Measurements from ENCODE around the gene LIMS4. TPM values are rescaled to one million over a fixed set of nuclear protein-coding genes. Genes with fewer than 3 reads are reported as not detected.
"Not testable (repeated sequence)": the region's sequence is repeated elsewhere in the genome, so short reads cannot be mapped to it uniquely, and the experiment has no call there.

The LIMS4 gene
- total RNA-seq (not detected), polyA plus RNA-seq (2.8 TPM)

GRCh38 chr2:110472171-110473058 lies at the start of gene LIMS4:
Gene LIMS4 (minus strand): TSS chr2:110472816. CDS start chr2:110472778, 38 bp downstream.
- no CpG with 5 or more reads among the region's 29 CpGs for WGBS
- H3K36me3 ChIP-seq (ENCODE audit: insufficient read depth); H3K4me1 ChIP-seq (ENCODE audit: insufficient read depth); DNase-seq (ENCODE audit: extremely low spot score); H3K27ac ChIP-seq (ENCODE audit: low read depth); H3K4me3 ChIP-seq (ENCODE audit: low read depth, low read length): not testable (repeated sequence)

GRCh38 chr2:110499755-110500377 lies 27.2 kb upstream of the LIMS4 start:
- WGBS = no CpG with 5 or more reads among the region's 8 CpGs
- not testable (repeated sequence) for H3K4me3 ChIP-seq (ENCODE audit: low read depth, low read length); H3K27ac ChIP-seq (ENCODE audit: low read depth); H3K4me1 ChIP-seq (ENCODE audit: insufficient read depth); H3K36me3 ChIP-seq (ENCODE audit: insufficient read depth); DNase-seq (ENCODE audit: extremely low spot score)

- not testable (repeated sequence) for H3K36me3 ChIP-seq (ENCODE audit: insufficient read depth); H3K4me3 ChIP-seq (ENCODE audit: low read depth, low read length); H3K4me1 ChIP-seq (ENCODE audit: insufficient read depth); DNase-seq (ENCODE audit: extremely low spot score); H3K27ac ChIP-seq (ENCODE audit: low read depth)
- no CpG with 5 or more reads among the region's 6 CpGs for WGBS
These were observed 23.4 kb upstream of the LIMS4 start for GRCh38 chr2:110496027-110496426.

GRCh38 chr2:110494488-110494887 lies 21.9 kb upstream of the LIMS4 start:
- H3K36me3 ChIP-seq (ENCODE audit: insufficient read depth); H3K4me3 ChIP-seq (ENCODE audit: low read depth, low read length); DNase-seq (ENCODE audit: extremely low spot score); H3K27ac ChIP-seq (ENCODE audit: low read depth); H3K4me1 ChIP-seq (ENCODE audit: insufficient read depth): not testable (repeated sequence)
- WGBS = no CpG with 5 or more reads among the region's 3 CpGs

- H3K27ac ChIP-seq (ENCODE audit: low read depth); H3K4me3 ChIP-seq (ENCODE audit: low read depth, low read length); H3K4me1 ChIP-seq (ENCODE audit: insufficient read depth); DNase-seq (ENCODE audit: extremely low spot score); H3K36me3 ChIP-seq (ENCODE audit: insufficient read depth): not testable (repeated sequence)
- WGBS = no CpG with 5 or more reads among the region's 1 CpG
These were observed 16.4 kb upstream of the LIMS4 start for GRCh38 chr2:110488991-110489390.

- not testable (repeated sequence) for H3K36me3 ChIP-seq (ENCODE audit: insufficient read depth); H3K27ac ChIP-seq (ENCODE audit: low read depth); DNase-seq (ENCODE audit: extremely low spot score); H3K4me1 ChIP-seq (ENCODE audit: insufficient read depth); H3K4me3 ChIP-seq (ENCODE audit: low read depth, low read length)
- WGBS = no CpG with 5 or more reads among the region's 4 CpGs
These were observed 10.1 kb upstream of the LIMS4 start for GRCh38 chr2:110482697-110483096.

- not testable (repeated sequence) for H3K4me1 ChIP-seq (ENCODE audit: insufficient read depth); H3K4me3 ChIP-seq (ENCODE audit: low read depth, low read length); H3K27ac ChIP-seq (ENCODE audit: low read depth); H3K36me3 ChIP-seq (ENCODE audit: insufficient read depth); DNase-seq (ENCODE audit: extremely low spot score)
- WGBS = no CpG with 5 or more reads among the region's 3 CpGs
These were observed 8.6 kb upstream of the LIMS4 start for GRCh38 chr2:110481200-110481599.

GRCh38 chr2:110480084-110480483 lies 7.5 kb upstream of the LIMS4 start:
- whole genome bisulfite sequencing = no CpG with 5 or more reads among the region's 4 CpGs
- DNase-seq (ENCODE audit: extremely low spot score); H3K4me1 ChIP-seq (ENCODE audit: insufficient read depth); H3K36me3 ChIP-seq (ENCODE audit: insufficient read depth); H3K27ac ChIP-seq (ENCODE audit: low read depth); H3K4me3 ChIP-seq (ENCODE audit: low read depth, low read length): not testable (repeated sequence)

- H3K4me3 ChIP-seq (ENCODE audit: low read depth, low read length); H3K27ac ChIP-seq (ENCODE audit: low read depth); H3K36me3 ChIP-seq (ENCODE audit: insufficient read depth); DNase-seq (ENCODE audit: extremely low spot score); H3K4me1 ChIP-seq (ENCODE audit: insufficient read depth): not testable (repeated sequence)
- no CpG with 5 or more reads among the region's 7 CpGs for WGBS
These were observed 4.8 kb upstream of the LIMS4 start for GRCh38 chr2:110477370-110477769.

GRCh38 chr2:110476952-110477351 lies 4.3 kb upstream of the LIMS4 start:
- not testable (repeated sequence) for DNase-seq (ENCODE audit: extremely low spot score); H3K36me3 ChIP-seq (ENCODE audit: insufficient read depth)
- no CpG with 5 or more reads among the region's 6 CpGs for WGBS

GRCh38 chr2:110475627-110476359 lies 3.2 kb upstream of the LIMS4 start:
- DNase-seq (ENCODE audit: extremely low spot score); H3K4me1 ChIP-seq (ENCODE audit: insufficient read depth); H3K4me3 ChIP-seq (ENCODE audit: low read depth, low read length); H3K36me3 ChIP-seq (ENCODE audit: insufficient read depth); H3K27ac ChIP-seq (ENCODE audit: low read depth): not testable (repeated sequence)
- WGBS = no CpG with 5 or more reads among the region's 3 CpGs

More at GRCh38 chr2:110476952-110477351, 4.3 kb upstream of the LIMS4 start:
- H3K4me1 ChIP-seq (ENCODE audit: insufficient read depth); H3K27ac ChIP-seq (ENCODE audit: low read depth); H3K4me3 ChIP-seq (ENCODE audit: low read depth, low read length): not testable (repeated sequence)

- H3K4me3 ChIP-seq (ENCODE audit: low read depth, low read length); H3K36me3 ChIP-seq (ENCODE audit: insufficient read depth); H3K27ac ChIP-seq (ENCODE audit: low read depth); DNase-seq (ENCODE audit: extremely low spot score); H3K4me1 ChIP-seq (ENCODE audit: insufficient read depth): not testable (repeated sequence)
- WGBS = no CpG with 5 or more reads among the region's 4 CpGs
These were observed 2.3 kb upstream of the LIMS4 start for GRCh38 chr2:110474898-110475297.

- DNase-seq (ENCODE audit: extremely low spot score); H3K27ac ChIP-seq (ENCODE audit: low read depth); H3K4me3 ChIP-seq (ENCODE audit: low read depth, low read length); H3K4me1 ChIP-seq (ENCODE audit: insufficient read depth); H3K36me3 ChIP-seq (ENCODE audit: insufficient read depth): not testable (repeated sequence)
- no CpG with 5 or more reads among the region's 3 CpGs for WGBS
These were observed 393 bp upstream of the LIMS4 start for GRCh38 chr2:110473059-110473358.

GRCh38 chr2:110468921-110469320 lies 3.7 kb downstream of the LIMS4 start:
- not testable (repeated sequence) for DNase-seq (ENCODE audit: extremely low spot score); H3K4me3 ChIP-seq (ENCODE audit: low read depth, low read length); H3K4me1 ChIP-seq (ENCODE audit: insufficient read depth); H3K36me3 ChIP-seq (ENCODE audit: insufficient read depth); H3K27ac ChIP-seq (ENCODE audit: low read depth)
- no CpG with 5 or more reads among the region's 7 CpGs for WGBS

All from urinary bladder (tissue), 4 donors.